GM21529 (cell line): ENCODE results near the gene PIK3IP1.
"Not testable (repeated sequence)": the region's sequence is repeated elsewhere in the genome, so short reads cannot be mapped to it uniquely, and the experiment has no call there.

Experiments used
- ATAC-seq: cut with Tn5 transposase; IDR thresholded peaks from one replicate; pipeline ENCODE4 v1.9.1; 2021; ENCODE audit not compliant: unreplicated experiment

PIK3IP1 gene, protein sequence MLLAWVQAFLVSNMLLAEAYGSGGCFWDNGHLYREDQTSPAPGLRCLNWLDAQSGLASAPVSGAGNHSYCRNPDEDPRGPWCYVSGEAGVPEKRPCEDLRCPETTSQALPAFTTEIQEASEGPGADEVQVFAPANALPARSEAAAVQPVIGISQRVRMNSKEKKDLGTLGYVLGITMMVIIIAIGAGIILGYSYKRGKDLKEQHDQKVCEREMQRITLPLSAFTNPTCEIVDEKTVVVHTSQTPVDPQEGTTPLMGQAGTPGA

DNA sequence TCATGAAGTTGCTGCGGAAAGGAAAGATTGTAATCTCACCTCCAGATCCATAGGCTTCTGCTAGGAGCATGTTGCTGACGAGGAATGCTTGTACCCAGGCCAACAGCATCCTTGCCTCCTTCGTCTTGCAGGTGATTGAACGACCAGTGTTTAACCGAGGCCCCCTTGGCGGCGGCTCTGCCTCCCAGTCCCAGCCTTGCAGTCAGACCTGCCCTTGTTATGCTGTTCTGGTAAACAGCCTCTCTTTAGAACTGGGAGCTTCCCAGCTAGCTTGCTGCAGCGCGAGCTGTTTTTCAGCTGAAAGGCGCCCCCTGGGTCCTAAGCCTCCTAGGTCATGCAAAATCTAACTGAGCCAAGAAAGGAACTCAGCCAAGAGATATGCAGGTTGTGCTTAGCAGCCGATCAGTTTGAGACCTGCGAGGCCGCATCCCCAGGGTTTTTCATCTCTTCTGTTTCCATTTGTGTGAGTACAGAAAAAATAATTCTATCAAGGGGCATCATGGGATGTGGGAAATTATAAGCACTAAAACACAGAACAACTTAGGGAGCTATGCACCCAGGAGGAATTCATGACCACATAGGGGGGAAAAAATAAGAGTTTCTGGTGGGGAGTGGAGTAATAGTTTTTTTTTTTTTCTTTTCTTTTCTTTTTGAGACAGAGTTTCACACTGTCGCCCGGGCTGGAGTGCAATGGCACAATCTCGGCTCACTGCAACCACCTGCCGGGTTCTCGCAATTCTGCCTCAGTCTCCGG, at the start of gene PIK3IP1:
PIK3IP1 (minus strand) TSS at position 253 of the 754 bp plus-strand sequence; CDS start at position 109, 144 bp downstream.
- no peak for ATAC-seq

DNA sequence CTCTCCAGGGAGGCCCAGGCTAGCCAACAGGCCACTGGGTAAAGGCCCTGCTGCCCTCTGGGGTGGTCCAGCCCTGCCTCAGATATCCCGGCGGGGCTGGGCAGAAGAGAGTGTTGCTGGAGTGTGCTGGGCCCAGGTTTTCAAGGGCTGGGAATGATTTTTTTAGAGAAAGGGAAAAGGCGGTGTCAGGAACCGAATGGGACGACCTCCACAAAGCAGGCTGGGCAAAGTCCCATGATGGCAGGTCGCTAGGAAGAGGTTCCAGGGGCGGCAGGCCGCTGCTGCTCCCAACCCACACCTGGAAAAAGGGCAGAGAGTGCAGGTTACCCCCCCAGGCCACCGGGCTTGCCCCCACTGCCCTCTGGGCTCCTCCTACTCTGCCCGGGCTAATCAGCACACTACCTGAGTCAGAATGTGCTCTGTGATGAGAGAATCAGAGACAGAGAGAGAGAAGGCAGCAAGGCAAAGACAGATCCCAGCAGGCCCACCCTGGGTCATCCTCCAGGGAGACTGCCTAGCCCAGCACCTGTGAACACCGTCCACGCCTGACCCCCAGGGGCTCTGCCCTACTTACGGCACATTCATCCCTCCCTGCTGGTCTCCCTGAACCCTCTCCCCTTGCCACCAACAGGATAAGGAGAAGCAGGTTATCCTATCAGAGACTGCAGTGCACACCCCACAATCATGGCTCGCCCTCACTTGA, 49.2 kb upstream of the PIK3IP1 start:
- no peak for ATAC-seq

DNA sequence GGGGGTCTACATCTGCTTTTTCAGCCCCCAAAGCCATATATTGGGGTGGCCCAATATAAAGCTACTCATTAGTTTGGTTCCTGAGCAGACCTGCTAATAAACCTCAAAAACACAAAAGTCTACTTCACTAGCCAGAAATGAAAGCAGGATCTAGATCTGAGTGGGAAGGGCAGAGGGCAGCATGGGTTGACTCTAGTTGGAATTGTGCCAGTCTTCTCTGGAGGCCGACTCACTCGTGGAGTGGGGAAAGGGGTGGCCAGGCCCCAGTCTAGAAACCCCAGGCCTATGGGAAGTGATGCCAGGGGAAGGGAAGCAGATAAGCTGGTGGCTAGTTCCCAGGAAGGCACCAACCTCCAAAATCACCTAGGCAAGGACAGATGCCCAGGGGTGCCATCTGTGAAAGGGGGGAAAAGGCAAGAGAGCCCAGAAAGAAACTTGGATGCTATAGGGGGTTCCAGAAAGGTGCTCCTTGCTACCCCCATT, 48.5 kb upstream of the PIK3IP1 start:
- ATAC-seq = no peak

DNA sequence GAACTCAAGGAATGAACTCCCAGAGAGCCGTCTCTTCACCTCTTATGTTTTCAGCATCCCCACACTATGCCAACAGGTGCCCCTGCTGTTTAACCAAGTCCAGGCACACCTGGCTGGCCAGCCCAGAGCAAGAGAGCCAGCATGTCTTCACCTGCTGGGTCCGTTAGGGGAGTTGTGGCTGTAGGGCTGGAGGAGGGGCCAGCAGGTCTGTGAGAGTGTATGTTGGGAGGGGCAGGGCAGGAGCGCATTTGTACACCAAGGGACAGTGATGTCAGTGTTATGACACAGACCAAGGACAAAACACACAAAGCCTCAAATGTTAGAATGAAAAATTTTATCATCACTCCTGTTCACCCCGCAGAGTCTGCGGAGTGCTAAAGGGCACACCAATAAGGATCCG, 48.1 kb upstream of the PIK3IP1 start:
- ATAC-seq = no peak

DNA sequence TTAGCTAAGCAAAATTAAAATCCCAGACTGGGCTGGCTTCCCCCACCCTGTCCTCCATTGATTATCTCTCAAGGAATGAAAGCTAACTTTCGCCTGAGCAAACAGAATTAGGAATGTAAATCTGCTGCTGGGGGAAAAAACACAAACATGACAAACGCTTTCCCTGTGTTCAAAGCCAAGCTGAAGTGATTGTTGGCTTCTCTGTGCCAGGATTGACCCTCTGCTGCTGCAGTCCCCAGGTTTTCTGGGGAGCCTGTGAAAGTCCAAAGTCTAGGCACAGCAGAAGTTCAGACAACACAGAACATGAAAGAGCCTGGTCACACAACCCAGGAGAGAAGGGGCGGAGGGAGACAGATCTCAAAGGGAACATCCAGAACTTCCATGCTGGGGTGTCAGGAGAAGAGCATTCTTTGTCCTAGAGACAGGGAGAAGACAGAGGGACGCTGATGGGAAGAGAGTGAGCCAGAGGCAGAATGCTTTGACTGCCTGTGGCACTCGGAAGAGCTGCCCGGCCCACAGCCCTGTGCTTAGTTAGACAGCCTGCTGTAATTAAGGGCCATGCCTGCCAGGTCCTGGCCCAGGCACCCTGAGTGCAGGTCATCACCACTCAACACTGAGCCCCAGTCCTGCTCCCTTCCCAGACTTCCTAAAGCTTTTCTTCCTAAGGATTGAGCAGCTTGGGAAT, 47.0 kb upstream of the PIK3IP1 start:
- no peak for ATAC-seq

DNA sequence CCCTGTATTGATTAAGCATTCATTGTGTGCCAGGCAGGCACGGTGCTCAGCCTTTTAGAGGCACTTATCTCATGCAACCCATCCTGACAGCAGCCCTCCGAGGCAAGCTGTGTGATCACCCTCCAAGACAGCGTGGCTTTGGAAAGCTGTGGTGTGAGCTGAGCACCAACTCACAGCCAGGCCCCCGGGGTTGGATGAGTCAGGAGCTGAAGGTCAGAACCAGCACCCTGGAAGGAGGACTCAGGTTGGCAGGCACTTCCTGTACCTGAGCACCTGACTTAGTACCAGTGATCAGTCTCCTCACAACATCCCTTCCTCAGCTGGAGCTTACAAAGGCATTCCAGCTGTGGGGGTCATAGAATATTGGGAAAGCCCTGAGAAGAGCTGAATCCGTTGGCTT, 44.9 kb upstream of the PIK3IP1 start:
- ATAC-seq = no peak

DNA sequence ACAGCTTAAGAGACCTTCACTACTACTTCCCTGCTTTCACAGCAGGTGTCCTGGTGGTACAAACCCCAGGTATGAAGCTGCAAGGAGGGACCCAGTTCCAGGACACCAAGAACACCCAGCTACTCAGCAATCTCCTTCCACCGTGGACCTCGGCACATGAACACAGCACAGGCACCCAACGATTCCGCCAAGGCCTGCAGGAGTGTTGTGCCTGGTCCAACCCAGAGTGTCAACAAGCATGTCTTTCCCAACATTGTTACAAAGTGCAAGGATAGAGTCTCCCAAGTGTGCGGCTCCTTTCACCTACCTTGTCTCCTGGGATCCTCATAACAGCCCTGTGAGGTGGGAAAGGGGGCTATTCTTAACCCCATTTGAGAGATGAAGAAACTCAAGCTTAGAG, 42.0 kb upstream of the PIK3IP1 start:
- no peak for ATAC-seq

DNA sequence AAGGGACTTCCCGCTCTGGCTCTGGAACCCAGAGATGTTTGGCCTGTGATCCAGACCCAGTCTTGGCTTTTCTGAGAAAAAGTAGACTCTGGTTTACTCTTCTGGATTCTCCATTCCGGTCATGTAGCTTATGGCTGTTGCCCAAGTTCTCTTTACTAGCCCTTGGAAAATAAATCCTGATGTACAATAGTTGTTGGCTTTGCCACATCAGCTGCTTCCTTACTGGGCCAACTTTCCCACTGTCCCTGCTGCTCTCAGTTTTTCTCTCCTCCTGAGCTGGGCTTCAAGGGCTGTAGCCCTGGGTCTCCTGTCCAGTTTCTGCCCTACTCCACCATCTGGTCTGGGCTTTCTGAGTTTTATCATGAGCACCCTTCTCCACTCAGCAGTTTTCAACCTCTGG, 41.4 kb upstream of the PIK3IP1 start:
- no peak for ATAC-seq

DNA sequence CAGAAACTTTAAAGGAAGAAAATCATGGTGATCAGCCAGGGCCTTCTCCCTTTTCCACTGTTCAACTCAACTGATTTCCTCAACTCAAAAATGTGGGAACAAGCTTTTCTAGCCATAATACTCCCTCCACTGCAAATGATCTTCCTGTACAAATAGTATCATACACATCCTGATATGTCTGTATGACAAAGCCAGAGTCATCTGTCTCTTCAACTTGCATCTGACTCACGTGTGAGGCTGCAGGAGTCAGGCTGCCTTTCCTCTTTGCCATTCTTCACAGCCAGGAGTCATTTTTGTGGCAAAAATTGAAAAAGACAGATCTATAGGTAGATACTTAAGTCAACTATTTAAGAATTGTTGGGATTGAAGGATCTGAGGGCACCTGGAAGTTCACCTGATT, 40.6 kb upstream of the PIK3IP1 start:
- ATAC-seq = no peak

DNA sequence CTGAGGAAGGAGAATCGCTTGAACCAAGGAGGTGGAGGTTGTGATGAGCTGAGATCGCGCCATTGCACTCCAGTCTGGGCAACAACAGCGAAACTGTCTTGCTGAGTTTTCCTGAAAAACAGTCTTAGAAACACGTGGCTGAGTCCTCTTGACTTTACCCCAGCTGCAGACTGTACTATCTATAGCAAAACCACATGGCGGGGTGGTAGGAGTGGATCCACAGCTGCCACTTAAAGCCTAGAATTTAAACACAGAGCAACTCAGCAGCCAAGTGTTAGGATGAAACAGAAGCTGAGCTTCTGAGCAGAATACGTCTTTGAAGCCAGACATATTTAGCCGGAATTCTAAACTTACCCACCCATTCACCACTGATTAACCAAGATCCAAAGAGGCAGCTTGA, 39.7 kb upstream of the PIK3IP1 start:
- no peak for ATAC-seq

DNA sequence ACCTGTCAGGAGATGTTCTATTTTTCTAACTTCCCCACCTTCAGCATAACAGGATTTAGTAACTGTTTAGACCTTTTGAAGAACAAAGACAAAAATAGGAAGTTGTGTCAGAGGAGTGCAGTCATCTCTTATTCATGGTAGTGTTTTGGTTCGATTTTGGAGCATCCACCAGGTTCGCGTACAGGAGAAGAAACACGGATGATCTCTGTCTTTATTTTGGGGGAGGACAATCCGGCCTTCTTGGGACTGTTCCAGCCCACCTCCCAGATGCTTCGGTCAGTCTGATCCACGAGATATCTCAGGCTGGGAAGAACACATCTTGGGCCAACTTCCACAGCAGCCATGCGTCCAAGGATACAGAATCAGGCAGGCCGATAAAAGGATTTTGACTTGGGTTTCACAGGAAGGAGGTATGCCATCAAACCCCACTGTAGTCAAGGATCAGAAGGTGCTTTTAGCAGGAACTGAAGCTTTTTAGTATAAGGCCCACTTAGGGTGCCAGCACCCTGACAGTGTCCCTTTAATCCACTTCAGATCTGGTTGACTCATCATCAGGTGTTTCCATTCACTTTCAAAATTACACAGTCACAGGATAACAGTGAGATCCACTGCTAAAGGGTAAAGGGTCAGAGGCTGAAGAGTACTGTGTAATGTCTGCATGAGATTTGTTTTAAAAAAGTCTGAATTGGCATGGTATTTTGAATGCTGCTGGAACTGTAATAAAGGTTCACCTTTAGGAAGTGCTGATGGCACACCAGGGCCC, 37.3 kb upstream of the PIK3IP1 start:
- ATAC-seq = no peak

DNA sequence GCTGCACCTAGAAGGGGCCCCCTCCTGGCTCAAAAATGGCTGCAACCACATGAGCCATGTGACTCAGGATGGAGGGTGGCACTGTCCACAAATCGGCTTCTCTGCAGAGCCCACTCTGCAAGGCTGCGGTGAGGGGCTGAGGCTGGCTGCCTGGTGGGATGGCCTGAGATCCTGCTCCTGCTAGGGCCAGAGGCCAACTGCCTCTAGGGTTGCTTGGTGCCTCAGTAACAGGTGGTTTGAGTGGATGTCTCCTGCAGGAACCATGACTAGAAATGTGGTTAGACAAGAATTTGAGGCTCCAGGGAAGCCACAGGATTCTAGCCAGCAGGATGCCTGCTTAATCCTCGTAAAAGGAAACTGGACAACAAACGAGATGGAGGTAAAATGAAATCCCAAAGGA, 36.7 kb upstream of the PIK3IP1 start:
- no peak for ATAC-seq

DNA sequence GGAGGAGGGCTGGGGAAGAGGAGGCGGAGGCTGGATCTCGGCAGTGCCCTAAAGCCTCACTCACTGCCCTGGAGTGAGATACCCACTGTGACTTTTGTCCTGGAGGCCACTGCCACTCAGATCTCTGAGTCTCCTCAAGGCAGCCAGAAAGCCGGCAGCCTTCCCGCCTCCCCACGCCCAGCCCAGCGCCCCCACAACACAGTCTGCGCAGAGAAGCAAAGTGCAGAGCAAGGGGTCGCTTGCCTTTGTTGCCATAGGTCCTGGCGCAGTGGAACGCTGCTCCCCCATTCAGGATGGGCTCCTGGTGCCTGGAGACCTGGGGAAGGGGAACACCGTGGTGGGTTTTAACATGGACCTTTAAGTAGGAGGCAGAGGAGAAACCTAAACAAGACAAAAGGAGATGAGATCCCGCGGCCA, 36.3 kb upstream of the PIK3IP1 start:
- no peak for ATAC-seq

DNA sequence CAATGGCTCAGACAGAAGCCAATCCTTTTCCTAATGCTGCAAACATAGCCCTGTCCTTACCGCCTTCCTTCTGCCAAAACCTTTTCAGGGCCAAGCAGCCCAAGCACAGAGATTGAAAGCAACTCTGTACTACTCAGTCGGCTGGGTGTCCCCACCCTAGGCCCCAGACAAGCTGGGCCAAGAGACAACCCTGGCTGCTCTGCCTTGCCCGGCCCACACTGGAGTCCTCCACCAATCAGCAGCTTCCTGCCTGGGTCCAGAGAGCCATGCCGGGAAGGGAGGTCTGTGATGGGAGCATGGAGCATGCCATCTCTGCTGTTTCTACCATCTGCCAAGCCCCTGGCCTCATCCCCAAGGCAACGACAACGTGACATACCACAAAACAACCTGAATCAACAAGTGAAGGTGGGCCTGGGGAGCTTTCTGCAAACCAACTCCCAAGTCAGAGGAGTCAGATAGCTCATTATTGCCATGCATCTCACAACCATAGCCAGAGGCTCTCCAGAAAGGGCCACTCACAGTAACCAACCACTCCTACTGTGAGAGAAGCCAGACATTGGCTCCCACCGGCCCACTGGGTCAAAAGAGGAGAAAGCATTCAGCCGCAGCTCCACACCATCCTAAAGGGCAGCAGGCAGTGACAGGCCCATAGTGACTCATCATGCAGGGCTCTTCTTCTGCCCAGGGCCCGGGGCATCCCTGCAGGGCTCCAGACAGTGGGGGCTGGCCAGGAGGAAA, 35.7 kb upstream of the PIK3IP1 start:
- ATAC-seq = no peak

DNA sequence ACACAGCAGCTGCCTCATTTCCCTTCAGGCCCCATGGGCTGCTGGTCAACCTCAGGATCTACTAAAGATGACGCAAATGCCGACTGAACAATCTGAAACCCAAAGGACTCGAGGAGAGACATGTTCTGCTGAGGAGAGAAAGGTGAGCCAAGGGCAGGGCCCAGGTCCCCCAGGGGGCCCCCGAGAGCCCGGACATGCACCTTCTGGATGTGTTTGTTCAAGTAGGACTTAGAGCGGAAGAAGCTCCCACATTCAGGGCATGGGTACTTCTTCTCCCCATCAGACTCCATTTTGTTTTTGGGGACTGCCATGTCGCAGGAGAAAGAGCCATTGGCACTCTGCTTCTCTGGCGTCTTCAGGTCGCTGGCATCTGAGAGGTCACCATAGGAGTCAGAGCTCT, 34.6 kb upstream of the PIK3IP1 start:
- ATAC-seq = no peak

DNA sequence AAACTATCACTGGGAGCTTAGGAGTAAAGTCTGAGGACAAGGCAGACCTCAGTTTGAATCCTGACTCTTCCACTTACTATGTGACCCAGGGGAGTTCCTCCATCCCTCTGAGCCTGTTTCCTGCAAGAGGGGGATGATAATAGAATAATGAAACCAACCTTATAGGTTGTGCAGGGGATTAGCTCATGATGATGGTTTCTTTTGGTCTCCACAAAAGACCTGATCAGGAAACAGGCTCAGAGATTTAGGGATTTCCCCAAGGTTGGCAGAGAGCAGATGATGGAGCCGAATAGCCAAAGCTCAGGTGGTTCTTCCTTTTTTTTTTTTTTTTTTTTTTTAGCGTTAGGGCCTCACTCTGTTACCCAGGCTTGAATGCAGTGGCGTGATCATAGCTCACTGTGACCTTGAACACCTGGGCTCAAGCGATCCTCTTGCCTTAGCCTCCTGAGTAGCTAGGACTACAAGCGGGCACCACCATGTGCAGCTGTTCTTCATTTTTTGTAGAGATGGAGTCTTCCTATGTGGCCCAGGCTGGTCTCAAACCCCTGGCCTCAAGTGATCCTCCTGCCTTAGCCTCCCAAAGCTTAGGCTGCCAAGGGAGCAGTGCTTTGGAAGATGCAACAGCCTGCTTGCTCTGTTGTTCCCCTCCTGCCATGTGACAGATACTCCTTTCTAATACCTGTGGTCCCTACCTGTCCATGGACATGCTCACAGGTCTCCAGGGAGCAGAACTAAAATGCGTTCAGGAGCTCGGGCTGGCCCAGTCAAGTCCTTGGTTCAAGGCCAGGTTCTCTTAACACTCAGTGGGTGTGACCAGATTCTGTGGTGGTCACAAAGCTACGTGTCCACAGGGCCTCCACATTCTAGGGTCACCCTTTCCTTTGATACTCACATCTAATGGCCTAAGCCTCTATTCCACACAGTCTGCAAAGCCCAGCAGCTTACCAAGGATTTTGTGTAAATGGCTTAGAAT, 31.6 kb upstream of the PIK3IP1 start:
- no peak for ATAC-seq

DNA sequence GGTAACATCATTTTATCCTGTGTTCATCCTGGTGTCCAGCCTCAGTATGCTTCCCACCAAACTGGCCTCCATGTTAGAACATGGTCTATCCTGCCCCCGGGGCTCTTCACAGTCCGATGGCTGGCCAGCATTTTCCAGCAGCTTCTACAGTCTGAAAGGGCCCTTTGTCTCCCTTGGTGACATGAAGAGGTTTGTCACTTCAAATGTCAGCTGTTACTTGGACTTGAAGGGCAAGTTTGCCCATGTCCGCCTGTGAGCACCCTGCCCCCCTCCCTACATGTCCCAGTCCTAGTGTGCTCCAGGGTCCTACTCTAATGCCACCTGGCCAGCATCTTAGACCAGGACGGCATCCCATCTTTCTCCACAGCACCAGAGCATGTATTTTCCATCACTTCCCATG, 29.1 kb upstream of the PIK3IP1 start:
- no peak for ATAC-seq

DNA sequence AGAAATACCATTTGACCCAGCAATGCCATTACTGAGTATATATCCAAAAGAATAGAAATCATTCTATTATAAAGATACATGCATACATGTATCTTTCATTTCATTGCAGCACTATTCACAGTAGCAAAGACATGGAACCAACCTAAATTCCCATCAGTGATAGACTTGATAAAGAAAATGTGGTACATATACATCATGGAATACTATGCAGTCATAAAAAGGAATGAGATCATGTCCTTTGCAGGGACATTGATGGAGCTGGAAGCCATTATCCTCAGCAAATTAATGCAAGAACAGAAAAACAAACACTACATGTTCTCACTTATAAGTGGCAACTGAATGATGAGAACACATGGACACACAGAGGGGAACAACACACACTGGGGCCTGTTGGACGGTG, 21.9 kb upstream of the PIK3IP1 start:
- ATAC-seq = not testable (repeated sequence)
